Measurements from ENCODE around the gene NOC4L. TPM values are rescaled to one million over a fixed set of nuclear protein-coding genes. Genes with fewer than 3 reads are reported as not detected.
"Not testable (repeated sequence)": the region's sequence is repeated elsewhere in the genome, so short reads cannot be mapped to it uniquely, and the experiment has no call there.

Gene NOC4L
- total RNA-seq, 1 experiment from 2014 or later, result 36.5 TPM

- H4K20me1 ChIP-seq (ENCODE audit: control insufficient read depth, insufficient read depth, insufficient read length); H3K4me3 Mint-ChIP-seq; H3T11ph ChIP-seq (ENCODE audit: low read length); H3K9me3 ChIP-seq (ENCODE audit: control insufficient read depth, low read depth, low read length); H3K27ac Mint-ChIP-seq; H3K4me2 ChIP-seq (ENCODE audit: insufficient read depth, insufficient read length, low read length); H3K56ac ChIP-seq (ENCODE audit: insufficient read length, low read depth, low read length); H2AFZ ChIP-seq (ENCODE audit: low read length); H3K23ac ChIP-seq (ENCODE audit: insufficient read length, low read depth, low read length); H3K27me3 ChIP-seq (ENCODE audit: insufficient read depth, low read length); H2BK5ac ChIP-seq (ENCODE audit: insufficient read length, low read length); H3K18ac ChIP-seq (ENCODE audit: insufficient read length, low read depth, low read length); H3K79me1 ChIP-seq (ENCODE audit: insufficient read depth, low read depth, low read length, poor library complexity, severe bottlenecking); H3K4me1 ChIP-seq (ENCODE audit: insufficient read depth, low read length); H4K8ac ChIP-seq (replicated peaks; ENCODE audit: insufficient read length, low read depth, low read length); H3K4ac ChIP-seq (ENCODE audit: low read depth, low read length); H3K79me2 ChIP-seq (ENCODE audit: insufficient read depth, low read length); H2BK12ac ChIP-seq (ENCODE audit: insufficient read length, low read depth, low read length); H2BK15ac ChIP-seq (ENCODE audit: low read depth, low read length); H3K27ac ChIP-seq (ENCODE audit: insufficient read length, low read depth, low read length); H3K4me1 Mint-ChIP-seq; H2BK20ac ChIP-seq (ENCODE audit: low read depth, low read length, poor library complexity, severe bottlenecking); H2AK5ac ChIP-seq (ENCODE audit: insufficient read length, low read length); H4K5ac ChIP-seq (ENCODE audit: insufficient read length, low read depth, low read length); H2BK120ac ChIP-seq (ENCODE audit: low read depth, low read length, poor library complexity, severe bottlenecking); DNase-seq; H4K91ac ChIP-seq (ENCODE audit: insufficient read length, low read depth, low read length); H3K9ac ChIP-seq (ENCODE audit: extremely low read depth, insufficient read length, low read length); H3K14ac ChIP-seq (ENCODE audit: insufficient read depth, low read length); H3K23me2 ChIP-seq (ENCODE audit: insufficient read length, low read depth, low read length, poor library complexity, severe bottlenecking); H3K9me3 Mint-ChIP-seq: not testable (repeated sequence)
- Mint-ChIP-seq H3K36me3 (ENCODE audit: insufficient read depth in 1 of 3, low read depth in 3 of 3) (peaks cover 18 to 35% (median 30%) of the 10 kb centered on the region in 3 experiments), H3K27me3 (ENCODE audit: low read depth) (peaks cover 29% of the 10 kb centered on the region)
- WGBS (ENCODE audit: extremely low coverage, insufficient read length, low lambda C conversion rate), result no CpG with 5 or more reads among the region's 21 CpGs
Measured at GRCh38 chr12:132136226-132136625, 8.0 kb upstream of the NOC4L start.
